NT2/D1 (cell line): ENCODE results near the gene EIF2S1.

ENCODE experiments used
- SUZ12 ChIP-seq: IDR thresholded peaks from 2 replicates; pipeline ENCODE4 v1.6.1; 2011; ENCODE audit not compliant: insufficient read length, insufficient read depth; ENCODE audit errors: extremely low read depth
- YY1 ChIP-seq: IDR thresholded peaks from 2 replicates; pipeline ENCODE4 v1.6.1; 2011; ENCODE audit not compliant: insufficient read length, insufficient read depth
- ZNF274 ChIP-seq: IDR thresholded peaks from 2 replicates; pipeline ENCODE4 v1.6.1; 2011; ENCODE audit warnings: mild to moderate bottlenecking, low read depth, low read length

GRCh38 chr14:67410313-67410712 is 50.2 kb downstream of the EIF2S1 start:
- TF ChIP-seq YY1 (no peak), ZNF274 (no peak), SUZ12 (no peak)
